AG04450 (cell line): ENCODE results near the gene OPCML. TPM values are rescaled to one million over a fixed set of nuclear protein-coding genes. Genes with fewer than 3 reads are reported as not detected.

Experiments
- CTCF ChIA-PET: fragments of 300-600, 350-600 bp; formaldehyde crosslinking; extraction: SDS; loops from one replicate; lab custom pipeline; 2022; ENCODE audit warnings: antibody characterized with exemption, inconsistent platforms; lab: Charles Lee
- POLR2A ChIA-PET: fragments of 350-600 bp; formaldehyde crosslinking; extraction: SDS; loops from one replicate; lab custom pipeline; 2021; ENCODE audit warnings: antibody characterized with exemption, inconsistent platforms; lab: Yijun Ruan, JAX
- DNase-seq: peaks from one replicate; pipeline ENCODE4 v3.0.0-alpha.2; 2011; ENCODE audit warnings: low read depth, low spot score
- H3K27ac ChIP-seq: one replicate; pipeline ENCODE4 v1.5.1; 2012; ENCODE audit warnings: low read depth, low read length, control low read depth
- H3K27me3 ChIP-seq: one replicate; pipeline ENCODE4 v1.6.0; 2012; ENCODE audit warnings: low read length; ENCODE audit not compliant: control insufficient read depth, insufficient read depth
- H3K4me3 ChIP-seq: 2 replicates; pipeline ENCODE4 v1.5.1; 2011; ENCODE audit warnings: mild to moderate bottlenecking, low read depth, low read length, control low read depth
- H3K9me3 ChIP-seq: 2 replicates; pipeline ENCODE4 v1.5.1; 2012; ENCODE audit warnings: low read length; ENCODE audit not compliant: control insufficient read depth, insufficient read depth
- CTCF ChIP-seq: IDR thresholded peaks from 2 replicates; pipeline ENCODE4 v1.5.1; 2011; ENCODE audit warnings: low read depth, low read length, control low read depth, inconsistent platforms
- polyA plus RNA-seq: library from polyadenylated mRNA; depleted of rRNA; stranded (reverse); fragments of >200 nt; gene quantifications from 2 replicates; pipeline ENCODE4 v1.2.3, GENCODE V29; 2011

Gene OPCML
- polyA plus RNA-seq, 1 experiment, result 1.1 TPM

- Histone ChIP-seq H3K27me3 (no peaks in the 10 kb centered on the region), H3K27ac (no peak overlapping the region), H3K4me3 (no peak overlapping the region), H3K9me3 (peaks cover 69% of the 10 kb centered on the region)
- ChIA-PET POLR2A (no interaction called here), CTCF (no interaction called here)
- no peak for TF ChIP-seq CTCF
- no peak for DNase-seq
Measured at GRCh38 chr11:133506023-133506422, 26.3 kb downstream of the OPCML start.

GRCh38 chr11:133504906-133505305, 27.4 kb downstream of the OPCML start:
- DNase-seq, result no peak
- CTCF ChIA-PET, result no interaction called here
- Histone ChIP-seq H3K9me3 (peaks cover 73% of the 10 kb centered on the region), H3K4me3 (no peak overlapping the region), H3K27me3 (no peaks in the 10 kb centered on the region), H3K27ac (no peak overlapping the region)
- no peak for TF ChIP-seq CTCF
- POLR2A ChIA-PET, result no interaction called here

GRCh38 chr11:133503776-133504175, 28.5 kb downstream of the OPCML start:
- POLR2A ChIA-PET, result no interaction called here
- no peak for DNase-seq
- CTCF ChIA-PET, result no interaction called here
- Histone ChIP-seq H3K9me3 (peaks cover 76% of the 10 kb centered on the region), H3K27ac (no peak overlapping the region), H3K27me3 (no peaks in the 10 kb centered on the region), H3K4me3 (no peak overlapping the region)
- TF ChIP-seq CTCF, result no peak

GRCh38 chr11:133503236-133503635, 29.1 kb downstream of the OPCML start:
- ChIA-PET POLR2A (no interaction called here), CTCF (no interaction called here)
- Histone ChIP-seq H3K27me3 (no peaks in the 10 kb centered on the region), H3K4me3 (no peak overlapping the region), H3K9me3 (peaks cover 73% of the 10 kb centered on the region), H3K27ac (no peak overlapping the region)
- no peak for DNase-seq
- TF ChIP-seq CTCF, result no peak

- H3K27ac ChIP-seq, result no peak overlapping the region
- CTCF ChIA-PET, result no interaction called here
- no peaks in the 10 kb centered on the region for H3K27me3 ChIP-seq
- no peak for TF ChIP-seq CTCF
- no peak overlapping the region for H3K4me3 ChIP-seq
- POLR2A ChIA-PET, result no interaction called here
- H3K9me3 ChIP-seq, result peaks cover 69% of the 10 kb centered on the region
- DNase-seq, result no peak
Measured at GRCh38 chr11:133501643-133502539, 30.4 kb downstream of the OPCML start.
